HEK293 (cell line): ENCODE results near the gene SAMD4B.
A peak's percentile ranks its signal among the peaks of the same experiment; 100 is the strongest.

Experiments
- EGR2 ChIP-seq: fragments of 450-650 bp; formaldehyde crosslinking; IDR thresholded peaks from 2 replicates; pipeline ENCODE4 v1.5.1; 2016; ENCODE audit warnings: low read depth, missing biosample characterization, missing genetic modification characterization
- KLF7 ChIP-seq: fragments of 450-650 bp; formaldehyde crosslinking; IDR thresholded peaks from 2 replicates; pipeline ENCODE4 v1.5.1; 2016; ENCODE audit warnings: missing biosample characterization, missing genetic modification characterization, borderline replicate concordance
- KLF9 ChIP-seq: fragments of 450-650 bp; formaldehyde crosslinking; IDR thresholded peaks from 2 replicates; pipeline ENCODE4 v1.5.1; 2016; ENCODE audit warnings: missing biosample characterization, missing genetic modification characterization, low read depth
- SALL2 ChIP-seq: fragments of 450-650 bp; formaldehyde crosslinking; IDR thresholded peaks from 2 replicates; pipeline ENCODE4 v1.5.0; 2017; ENCODE audit warnings: missing biosample characterization, mild to moderate bottlenecking, missing genetic modification characterization, borderline replicate concordance
- SCRT1 ChIP-seq: fragments of 450-650 bp; formaldehyde crosslinking; IDR thresholded peaks from 2 replicates; pipeline ENCODE4 v1.5.1; 2016; ENCODE audit warnings: missing biosample characterization, missing genetic modification characterization, borderline replicate concordance
- SETDB1 ChIP-seq: IDR thresholded peaks from one replicate; pipeline ENCODE4 v1.6.1; 2017; ENCODE audit warnings: mild to moderate bottlenecking, low read length, moderate library complexity, mixed read lengths; ENCODE audit not compliant: insufficient read length
- ZBTB11 ChIP-seq: fragments of 450-650 bp; formaldehyde crosslinking; conservative IDR thresholded peaks from 2 replicates; pipeline ENCODE4 v1.5.1; 2016; ENCODE audit warnings: low read depth, missing biosample characterization, missing genetic modification characterization
- ZBTB17 ChIP-seq: fragments of 450-650 bp; formaldehyde crosslinking; IDR thresholded peaks from 2 replicates; pipeline ENCODE4 v1.5.1; 2016; ENCODE audit warnings: missing biosample characterization, missing genetic modification characterization
- ZBTB8A ChIP-seq: fragments of 450-650 bp; formaldehyde crosslinking; IDR thresholded peaks from 2 replicates; pipeline ENCODE4 v1.5.1; 2016; ENCODE audit warnings: missing biosample characterization, missing genetic modification characterization
- ZFP37 ChIP-seq: fragments of 450-650 bp; formaldehyde crosslinking; IDR thresholded peaks from 2 replicates; pipeline ENCODE4 v1.5.1; 2016; ENCODE audit warnings: missing biosample characterization, missing genetic modification characterization
- ZNF133 ChIP-seq: fragments of 450-650 bp; formaldehyde crosslinking; IDR thresholded peaks from 2 replicates; pipeline ENCODE4 v1.5.1; 2016; ENCODE audit warnings: missing biosample characterization, missing genetic modification characterization
- ZNF138 ChIP-seq: fragments of 450-650 bp; formaldehyde crosslinking; IDR thresholded peaks from 2 replicates; pipeline ENCODE4 v1.5.1; 2016; ENCODE audit warnings: missing biosample characterization, missing genetic modification characterization, borderline replicate concordance
- ZNF155 ChIP-seq: fragments of 450-650 bp; formaldehyde crosslinking; IDR thresholded peaks from 2 replicates; pipeline ENCODE4 v1.5.1; 2016; ENCODE audit warnings: missing biosample characterization, missing genetic modification characterization
- ZNF169 ChIP-seq: fragments of 450-650 bp; formaldehyde crosslinking; IDR thresholded peaks from 2 replicates; pipeline ENCODE4 v1.5.1; 2016; ENCODE audit warnings: missing biosample characterization, missing genetic modification characterization
- ZNF221 ChIP-seq: fragments of 450-650 bp; formaldehyde crosslinking; IDR thresholded peaks from 2 replicates; pipeline ENCODE4 v1.5.1; 2017; ENCODE audit warnings: missing biosample characterization, missing genetic modification characterization, borderline replicate concordance
- ZNF311 ChIP-seq: fragments of 450-650 bp; formaldehyde crosslinking; IDR thresholded peaks from 2 replicates; pipeline ENCODE4 v1.5.1; 2017; ENCODE audit warnings: missing biosample characterization, missing genetic modification characterization, borderline replicate concordance
- ZNF341 ChIP-seq: fragments of 450-650 bp; formaldehyde crosslinking; IDR thresholded peaks from 2 replicates; pipeline ENCODE4; 2016; ENCODE audit warnings: low read depth, missing biosample characterization, missing genetic modification characterization
- ZNF433 ChIP-seq: fragments of 450-650 bp; formaldehyde crosslinking; IDR thresholded peaks from 2 replicates; pipeline ENCODE4 v1.5.1; 2016; ENCODE audit warnings: missing biosample characterization, missing genetic modification characterization, low read depth
- ZNF449 ChIP-seq: fragments of 450-650 bp; formaldehyde crosslinking; IDR thresholded peaks from 2 replicates; pipeline ENCODE4 v1.5.1; 2017; ENCODE audit warnings: missing biosample characterization, mild to moderate bottlenecking, missing genetic modification characterization, moderate library complexity
- ZNF48 ChIP-seq: fragments of 450-650 bp; formaldehyde crosslinking; IDR thresholded peaks from 2 replicates; pipeline ENCODE4 v1.5.1; 2016; ENCODE audit warnings: missing biosample characterization, missing genetic modification characterization
- ZNF501 ChIP-seq: fragments of 450-650 bp; formaldehyde crosslinking; IDR thresholded peaks from 2 replicates; pipeline ENCODE4 v1.5.1; 2016; ENCODE audit warnings: missing biosample characterization, missing genetic modification characterization
- ZNF521 ChIP-seq: fragments of 450-650 bp; formaldehyde crosslinking; IDR thresholded peaks from 2 replicates; pipeline ENCODE4 v1.5.1; 2017; ENCODE audit warnings: missing biosample characterization, mild to moderate bottlenecking, missing genetic modification characterization
- ZNF555 ChIP-seq: fragments of 450-650 bp; formaldehyde crosslinking; conservative IDR thresholded peaks from 2 replicates; pipeline ENCODE4 v1.5.1; 2017; ENCODE audit warnings: missing biosample characterization, mild to moderate bottlenecking, missing genetic modification characterization, inconsistent platforms
- ZNF677 ChIP-seq: fragments of 450-650 bp; IDR thresholded peaks from 2 replicates; pipeline ENCODE4 v1.5.0; 2018; ENCODE audit warnings: missing biosample characterization, mild to moderate bottlenecking, missing genetic modification characterization, moderate library complexity
- ZNF701 ChIP-seq: fragments of 450-650 bp; formaldehyde crosslinking; IDR thresholded peaks from 2 replicates; pipeline ENCODE4 v1.5.1; 2016; ENCODE audit warnings: missing biosample characterization, missing genetic modification characterization
- ZNF707 ChIP-seq: fragments of 450-650 bp; formaldehyde crosslinking; IDR thresholded peaks from 2 replicates; pipeline ENCODE4 v1.5.1; 2016; ENCODE audit warnings: missing biosample characterization, missing genetic modification characterization
- ZNF768 ChIP-seq: fragments of 450-650 bp; formaldehyde crosslinking; IDR thresholded peaks from 2 replicates; pipeline ENCODE4 v1.5.1; 2018; ENCODE audit warnings: missing biosample characterization, mild to moderate bottlenecking, missing genetic modification characterization
- ZNF776 ChIP-seq: fragments of 450-650 bp; formaldehyde crosslinking; IDR thresholded peaks from 2 replicates; pipeline ENCODE4 v1.5.0; 2017; ENCODE audit warnings: missing biosample characterization, missing genetic modification characterization, borderline replicate concordance
- ZNF792 ChIP-seq: fragments of 450-650 bp; formaldehyde crosslinking; IDR thresholded peaks from 2 replicates; pipeline ENCODE4 v1.5.1; 2016; ENCODE audit warnings: missing biosample characterization, missing genetic modification characterization
- TF ChIP-seq, protein P1 (sequence below): fragments of 450-650 bp; formaldehyde crosslinking; IDR thresholded peaks from 2 replicates; pipeline ENCODE4 v1.5.1; 2016; ENCODE audit warnings: missing biosample characterization, missing genetic modification characterization
- TF ChIP-seq, protein P2 (sequence below): fragments of 450-650 bp; formaldehyde crosslinking; IDR thresholded peaks from 2 replicates; pipeline ENCODE4 v1.5.1; 2017; ENCODE audit warnings: missing biosample characterization, missing genetic modification characterization
- TF ChIP-seq, protein P3 (sequence below): fragments of 450-650 bp; IDR thresholded peaks from 2 replicates; pipeline ENCODE4 v1.5.1; 2018; ENCODE audit warnings: missing biosample characterization, mild to moderate bottlenecking, missing genetic modification characterization

SAMD4B gene

GRCh38 chr19:39390751-39391437 lies 48.7 kb downstream of the SAMD4B start, which contains the start of the genes MED29 and PAF1 (continued):
- TF ChIP-seq ZNF48: no peak
- TF ChIP-seq ZNF133: no peak
- no peak; the same call in 1 of the 2 replicates for TF ChIP-seq ZNF768
- TF ChIP-seq ZNF792 (tag by site-specific recombination): peak; percentile 96; the same call in 1 of the 2 replicates
- no peak for TF ChIP-seq ZNF707
- TF ChIP-seq ZNF449 (tag by site-specific recombination): no peak; the same call in 1 of the 2 replicates
- peak; percentile 97 for TF ChIP-seq ZNF501 (tag by site-specific recombination)
- peak; percentile 96 for TF ChIP-seq ZBTB11 (tag by site-specific recombination)
- TF ChIP-seq ZNF521 (tag by site-specific recombination): no peak
- no peak for TF ChIP-seq ZNF138 (tag by site-specific recombination)
- peak; percentile 67; the same call in 1 of the 2 replicates for TF ChIP-seq ZNF341 (tag by site-specific recombination)
- TF ChIP-seq ZNF701 (tag by site-specific recombination): no peak
- TF ChIP-seq SETDB1: no peak
- peak; percentile 96 for TF ChIP-seq ZBTB17
- TF ChIP-seq KLF7 (tag by site-specific recombination): peak; percentile 89; the same call in 1 of the 2 replicates
- TF ChIP-seq EGR2: peak; percentile 97
- TF ChIP-seq ZNF311 (tag by site-specific recombination): no peak
- TF ChIP-seq ZNF776 (tag by site-specific recombination): no peak
- TF ChIP-seq, protein P1, sequence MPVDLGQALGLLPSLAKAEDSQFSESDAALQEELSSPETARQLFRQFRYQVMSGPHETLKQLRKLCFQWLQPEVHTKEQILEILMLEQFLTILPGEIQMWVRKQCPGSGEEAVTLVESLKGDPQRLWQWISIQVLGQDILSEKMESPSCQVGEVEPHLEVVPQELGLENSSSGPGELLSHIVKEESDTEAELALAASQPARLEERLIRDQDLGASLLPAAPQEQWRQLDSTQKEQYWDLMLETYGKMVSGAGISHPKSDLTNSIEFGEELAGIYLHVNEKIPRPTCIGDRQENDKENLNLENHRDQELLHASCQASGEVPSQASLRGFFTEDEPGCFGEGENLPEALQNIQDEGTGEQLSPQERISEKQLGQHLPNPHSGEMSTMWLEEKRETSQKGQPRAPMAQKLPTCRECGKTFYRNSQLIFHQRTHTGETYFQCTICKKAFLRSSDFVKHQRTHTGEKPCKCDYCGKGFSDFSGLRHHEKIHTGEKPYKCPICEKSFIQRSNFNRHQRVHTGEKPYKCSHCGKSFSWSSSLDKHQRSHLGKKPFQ (tag by site-specific recombination): no peak
- TF ChIP-seq SALL2: peak; percentile 90; the same call in 1 of the 2 replicates
- TF ChIP-seq ZNF221: no peak
- TF ChIP-seq ZFP37: peak; percentile 98
- TF ChIP-seq, protein P2, sequence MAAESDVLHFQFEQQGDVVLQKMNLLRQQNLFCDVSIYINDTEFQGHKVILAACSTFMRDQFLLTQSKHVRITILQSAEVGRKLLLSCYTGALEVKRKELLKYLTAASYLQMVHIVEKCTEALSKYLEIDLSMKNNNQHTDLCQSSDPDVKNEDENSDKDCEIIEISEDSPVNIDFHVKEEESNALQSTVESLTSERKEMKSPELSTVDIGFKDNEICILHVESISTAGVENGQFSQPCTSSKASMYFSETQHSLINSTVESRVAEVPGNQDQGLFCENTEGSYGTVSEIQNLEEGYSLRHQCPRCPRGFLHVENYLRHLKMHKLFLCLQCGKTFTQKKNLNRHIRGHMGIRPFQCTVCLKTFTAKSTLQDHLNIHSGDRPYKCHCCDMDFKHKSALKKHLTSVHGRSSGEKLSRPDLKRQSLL (tag by site-specific recombination): peak; percentile 82
- TF ChIP-seq SCRT1 (tag by site-specific recombination): peak; percentile 100
- TF ChIP-seq, protein P3, sequence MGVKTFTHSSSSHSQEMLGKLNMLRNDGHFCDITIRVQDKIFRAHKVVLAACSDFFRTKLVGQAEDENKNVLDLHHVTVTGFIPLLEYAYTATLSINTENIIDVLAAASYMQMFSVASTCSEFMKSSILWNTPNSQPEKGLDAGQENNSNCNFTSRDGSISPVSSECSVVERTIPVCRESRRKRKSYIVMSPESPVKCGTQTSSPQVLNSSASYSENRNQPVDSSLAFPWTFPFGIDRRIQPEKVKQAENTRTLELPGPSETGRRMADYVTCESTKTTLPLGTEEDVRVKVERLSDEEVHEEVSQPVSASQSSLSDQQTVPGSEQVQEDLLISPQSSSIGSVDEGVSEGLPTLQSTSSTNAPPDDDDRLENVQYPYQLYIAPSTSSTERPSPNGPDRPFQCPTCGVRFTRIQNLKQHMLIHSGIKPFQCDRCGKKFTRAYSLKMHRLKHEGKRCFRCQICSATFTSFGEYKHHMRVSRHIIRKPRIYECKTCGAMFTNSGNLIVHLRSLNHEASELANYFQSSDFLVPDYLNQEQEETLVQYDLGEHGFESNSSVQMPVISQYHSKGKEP (tag by site-specific recombination): no peak
- TF ChIP-seq ZNF155: no peak
- TF ChIP-seq ZNF169 (tag by site-specific recombination): no peak
- peak; percentile 90 for TF ChIP-seq ZBTB8A (tag by site-specific recombination)
- TF ChIP-seq KLF9: peak; percentile 99
- TF ChIP-seq ZNF433 (tag by site-specific recombination): no peak
- TF ChIP-seq ZNF677 (tag by site-specific recombination): no peak
- no peak for TF ChIP-seq ZNF555 (tag by site-specific recombination)
